Dermis blood vessel endothelial cell (primary cell): ENCODE results near the gene TFAP2B. TPM values are rescaled to one million over a fixed set of nuclear protein-coding genes. Genes with fewer than 3 reads are reported as not detected.

Source experiments
- DNase-seq: peaks from one replicate; pipeline ENCODE4 v3.0.0; 2010
- total RNA-seq: library from RNA; depleted of rRNA; stranded (reverse); fragments of >200 nt; gene quantifications from 2 replicates; pipeline ENCODE4 v1.2.3, GENCODE V29; 2014

Gene TFAP2B
- total RNA-seq, 1 donor from 2014 or later: under 0.01 TPM

- DNase-seq: no peak
Observed at GRCh38 chr6:50825375-50826036, 6.8 kb downstream of the TFAP2B start.

- no peak for DNase-seq
Observed at GRCh38 chr6:50826037-50826761, 7.5 kb downstream of the TFAP2B start.

GRCh38 chr6:50826803-50827202, 8.1 kb downstream of the TFAP2B start:
- DNase-seq: no peak

- no peak for DNase-seq
Observed at GRCh38 chr6:50829049-50829448, 10.4 kb downstream of the TFAP2B start.

DNA sequence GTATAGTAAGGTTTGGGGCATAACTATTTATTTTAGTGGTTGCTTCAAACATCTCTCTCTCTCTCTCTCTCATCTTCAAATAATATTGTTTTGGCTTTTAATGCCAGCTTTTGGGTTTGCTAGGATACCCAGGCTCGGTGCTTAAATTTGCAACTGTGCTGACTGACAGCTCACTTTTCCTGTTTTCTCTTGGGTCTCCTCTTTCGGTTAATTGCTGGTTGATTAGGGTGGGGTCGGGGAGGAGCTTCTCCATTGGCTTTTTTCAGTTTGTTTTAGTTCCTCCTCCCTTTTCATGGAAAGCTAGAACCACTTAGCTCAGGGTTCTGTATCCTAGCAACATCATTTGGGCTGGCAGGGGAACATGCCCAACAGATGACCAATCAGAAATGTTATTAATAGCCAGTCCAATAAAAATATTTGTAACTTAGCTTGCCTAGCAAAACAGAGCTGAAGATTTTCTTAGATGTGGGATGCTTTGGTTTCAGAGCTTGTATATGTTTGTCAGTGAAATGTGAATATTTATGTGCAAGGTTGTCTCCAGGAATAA, 11.3 kb downstream of the TFAP2B start:
- DNase-seq: no peak

DNA sequence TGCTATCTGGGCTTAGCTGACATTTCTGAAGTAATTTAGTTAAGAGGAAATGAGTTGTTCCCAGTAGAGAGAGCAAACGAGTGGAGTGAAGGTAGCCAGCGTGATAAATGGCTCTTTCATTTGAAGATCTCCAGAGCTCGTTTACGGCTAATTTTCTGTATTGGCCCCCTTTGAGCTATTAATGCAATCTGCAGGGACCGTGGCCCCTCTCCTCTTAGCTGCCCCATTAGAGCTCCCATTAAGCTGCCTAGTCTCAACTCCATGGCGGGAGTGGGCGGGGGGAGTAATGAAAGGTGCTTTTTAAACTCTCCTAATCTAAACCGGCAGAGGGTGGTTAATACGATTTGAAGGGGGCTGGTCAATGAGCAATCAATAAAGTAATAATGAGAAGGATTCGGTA, 12.5 kb downstream of the TFAP2B start:
- DNase-seq: no peak

DNA sequence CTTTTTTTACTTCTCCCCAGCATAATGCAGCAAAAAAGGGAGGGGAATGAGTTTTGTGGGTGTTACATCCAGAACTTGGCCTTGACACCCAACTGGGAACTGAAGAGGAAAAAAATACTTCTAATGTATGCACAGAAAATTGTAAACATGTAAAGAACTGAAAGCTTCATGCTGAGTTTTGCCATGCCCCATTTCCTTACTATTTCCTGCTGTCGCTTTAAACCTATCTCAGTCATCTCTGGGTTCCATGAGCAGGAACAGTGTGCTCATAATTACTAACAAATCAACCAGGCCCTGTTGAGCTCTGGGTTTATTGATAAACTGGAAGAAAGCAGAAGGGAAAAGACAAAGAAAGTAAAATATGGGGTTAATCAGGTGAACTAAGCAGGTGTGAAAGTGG, 14.2 kb downstream of the TFAP2B start:
- no peak for DNase-seq

DNA sequence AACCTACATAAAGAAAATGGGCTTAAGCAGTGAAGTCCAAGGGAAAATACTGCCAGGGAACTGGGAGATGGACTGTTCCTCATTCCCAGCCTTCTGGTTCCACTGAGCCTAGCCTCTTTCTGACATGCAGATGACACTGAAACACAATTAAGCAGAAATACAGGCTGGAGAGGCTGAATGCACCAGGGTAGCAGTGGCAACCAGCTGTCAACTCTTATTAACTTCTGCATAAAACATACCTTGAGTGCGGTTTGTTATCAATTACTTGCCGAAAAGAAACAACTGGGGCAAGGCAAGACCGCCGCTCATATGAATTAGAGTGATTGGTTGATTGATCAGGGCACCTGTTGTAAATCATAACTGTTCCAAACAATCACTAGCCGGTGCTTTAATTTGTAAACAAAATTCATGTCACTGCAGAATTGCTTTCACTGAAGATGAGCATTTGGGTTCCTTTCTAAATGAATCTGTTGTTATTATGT, 16.3 kb downstream of the TFAP2B start:
- no peak for DNase-seq

DNA sequence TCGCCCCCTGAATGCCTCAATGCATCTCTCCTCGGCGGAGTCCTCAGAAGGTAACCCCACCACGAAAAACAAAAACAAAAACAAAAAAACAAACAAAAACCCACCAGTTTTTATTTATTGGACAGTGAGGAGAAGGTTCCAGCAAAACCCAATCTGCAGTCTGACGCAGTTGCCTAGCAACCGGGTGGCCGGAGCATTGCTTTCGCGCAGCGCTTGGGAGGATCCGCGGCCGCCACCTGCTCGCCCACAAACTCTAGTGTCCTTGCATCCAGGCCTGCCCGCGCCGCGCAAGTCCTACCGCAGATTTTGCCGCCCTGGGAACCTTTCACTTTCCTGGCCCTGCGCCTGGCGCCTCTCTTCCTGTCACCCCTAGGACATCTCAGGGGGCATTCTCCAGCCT, 17.6 kb downstream of the TFAP2B start:
- no peak for DNase-seq

- DNase-seq: no peak
Observed at GRCh38 chr6:50837589-50838445, 19.1 kb downstream of the TFAP2B start.

GRCh38 chr6:50840112-50840810, 21.6 kb downstream of the TFAP2B start:
- no peak for DNase-seq

- DNase-seq: no peak
Observed at GRCh38 chr6:50840811-50841192, 22.1 kb downstream of the TFAP2B start.

DNA sequence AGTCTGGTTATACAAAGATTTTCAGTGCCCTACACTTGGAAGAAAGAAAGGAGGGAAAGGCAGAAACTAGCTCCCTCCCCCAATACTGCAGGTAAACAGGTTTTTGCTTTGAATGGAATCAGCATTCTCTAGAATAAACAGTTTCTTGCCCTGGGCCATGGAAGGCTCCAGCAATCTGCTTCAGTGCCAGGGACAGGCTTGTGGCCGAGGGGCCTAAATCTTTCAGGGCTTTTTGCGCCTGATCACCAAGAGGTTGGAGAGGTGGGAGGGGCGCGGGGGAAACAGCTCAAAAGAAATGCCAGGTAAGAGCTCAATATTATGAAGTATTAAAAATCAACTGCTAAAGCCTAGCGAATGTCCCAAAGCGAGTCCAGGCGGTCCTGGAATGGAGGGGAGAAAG, 23.8 kb downstream of the TFAP2B start:
- DNase-seq: no peak

GRCh38 chr6:50842861-50843384, 24.3 kb downstream of the TFAP2B start:
- no peak for DNase-seq

GRCh38 chr6:50843842-50844241, 25.2 kb downstream of the TFAP2B start:
- DNase-seq: no peak

GRCh38 chr6:50845499-50846143, 26.9 kb downstream of the TFAP2B start:
- DNase-seq: no peak

DNA sequence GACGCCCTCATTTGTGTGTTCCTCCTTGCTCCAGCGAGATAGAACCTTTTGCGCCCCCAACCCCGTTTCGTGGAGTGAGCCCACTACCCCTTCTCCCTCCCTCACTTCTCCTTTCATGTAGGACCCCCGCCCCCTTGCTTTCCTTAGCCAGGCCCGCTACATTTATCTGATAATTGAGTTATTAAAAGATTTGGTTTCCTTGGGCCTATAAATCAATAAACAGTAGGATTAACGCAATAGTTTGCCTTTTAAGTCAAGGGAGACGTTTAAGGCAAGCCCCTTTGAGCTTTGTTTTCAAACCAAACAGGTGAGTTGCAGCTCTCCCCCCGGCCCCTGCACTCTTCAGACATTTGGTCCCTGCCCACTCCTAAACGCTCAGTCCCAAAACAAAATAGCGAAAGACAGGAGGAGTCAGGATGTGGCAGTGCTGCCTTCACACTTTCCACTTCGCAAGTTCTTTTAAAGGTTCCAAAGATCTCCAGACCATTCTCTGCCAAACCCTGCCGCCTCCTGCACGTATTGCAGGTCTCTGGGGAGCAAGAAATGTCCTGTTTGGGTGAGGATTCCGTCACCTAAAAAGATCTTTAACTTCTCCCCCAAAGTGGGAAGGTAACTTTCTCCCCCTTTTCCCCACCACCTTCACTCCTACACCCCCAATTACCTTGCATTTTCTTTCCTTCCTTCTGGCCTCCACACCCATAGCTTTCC, 27.6 kb downstream of the TFAP2B start:
- DNase-seq: no peak

- DNase-seq: no peak
Observed at GRCh38 chr6:50846852-50847155, 28.1 kb downstream of the TFAP2B start.

DNA sequence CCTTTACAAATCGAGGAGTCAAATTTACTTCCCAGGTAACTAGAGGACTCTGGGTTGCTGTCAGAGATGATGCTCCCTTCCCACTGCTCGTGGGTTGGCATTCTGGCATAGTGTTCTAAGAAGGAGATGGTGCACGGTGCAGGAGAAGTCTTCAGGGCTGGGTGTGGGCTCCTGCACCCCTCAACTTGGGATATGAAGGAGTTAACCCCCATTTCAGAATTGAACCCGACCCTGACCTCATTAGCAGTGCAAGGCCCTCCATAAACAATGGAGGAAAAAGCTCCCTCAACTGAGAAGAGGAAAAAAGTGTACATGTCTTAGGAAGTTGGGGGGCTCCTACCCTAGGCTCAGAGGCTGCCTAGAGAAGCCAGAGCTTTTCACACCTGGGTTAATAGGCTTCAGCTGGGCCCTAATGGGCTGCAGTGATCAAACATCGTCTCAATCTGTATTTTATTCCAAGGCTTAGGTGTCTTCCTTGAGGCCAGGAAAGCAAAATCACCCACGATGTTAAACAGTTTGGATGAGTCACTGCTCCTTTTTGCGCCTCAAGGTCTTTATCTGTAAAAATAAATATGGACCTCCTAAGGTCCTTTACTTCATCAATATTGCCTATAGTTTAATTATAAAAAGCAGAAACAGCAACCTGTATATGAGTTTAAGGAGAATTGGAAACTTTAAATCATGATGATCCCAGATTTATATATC, 29.4 kb downstream of the TFAP2B start:
- DNase-seq: no peak

GRCh38 chr6:50848989-50849795, 30.5 kb downstream of the TFAP2B start:
- DNase-seq: no peak
